Measurements from ENCODE around the gene LTBP3. TPM values are rescaled to one million over a fixed set of nuclear protein-coding genes. Genes with fewer than 3 reads are reported as not detected.

Gene LTBP3
- total RNA-seq (2021; ENCODE audit: unreplicated experiment) (248 TPM), Bru-seq, nascent RNA (percentile 85 among the genes with signal in this experiment), BruChase-seq, experiment 1, labeled RNA remaining after a 6-hour chase (percentile 92 among the genes with signal in this experiment), BruChase-seq, experiment 2, labeled RNA remaining after a 2-hour chase (percentile 92 among the genes with signal in this experiment)
- 238 and 328 TPM in 2 replicates for polyA plus RNA-seq (2012)
- long read RNA-seq, transcript LTBP3-220 (6 exons, 748 nt): major isoform, 29 of 313 reads
- long read RNA-seq, transcript LTBP3-221 (17 exons, 3,327 nt): minor isoform, 7 of 313 reads
- long read RNA-seq, partial matches to known transcripts: 239 of 313 reads
- long read RNA-seq, other reads (novel, unspliced or antisense): 31 of 313 reads

GRCh38 chr11:65558002-65558929, at the start of gene LTBP3:
LTBP3 (minus strand) TSS chr11:65558359; CDS start chr11:65557959, 400 bp downstream.
- peaks cover 83 to 94% of the 10 kb centered on the region in 2 experiments for H3K4me1 ChIP-seq (ENCODE audit: control insufficient read depth in 1 of 2, insufficient read depth in 2 of 2, low read length in 2 of 2)
- CTCF ChIA-PET: interaction anchor here (1.3 to 2.2 kb wide), 3 partner anchors 12 to 35 kb away, joined by 5 to 14 read pairs (median 5); partner anchors contain the start of gene ZNRD2
- intact Hi-C loops (cut with micrococcal nuclease): no loop called here

More at GRCh38 chr11:65558002-65558929, at the start of gene LTBP3:
- peak within 1 kb of the TSS; percentile 96 for H3K4me2 ChIP-seq (ENCODE audit: low read length)
- H3K36me3 ChIP-seq (ENCODE audit: control insufficient read depth in 1 of 2, insufficient read depth in 2 of 2, low read length in 2 of 2): no peaks in the 10 kb centered on the region
- no peak within 1 kb of the TSS for H2AFZ ChIP-seq (ENCODE audit: low read depth, low read length, poor library complexity, severe bottlenecking)
- H3K9me2 ChIP-seq (ENCODE audit: insufficient read depth): no peaks in the 10 kb centered on the region
- DNase-seq (ENCODE audit: low read depth, low spot score) (no peak), ATAC-seq (peak; percentile 21)
- TF ChIP-seq MAX (IDR thresholded peaks at IDR 0.05) (no peak), TCF7L2 (IDR thresholded peaks at IDR 0.05; ENCODE audit: borderline replicate concordance, extremely low read depth, insufficient read depth, insufficient read length) (peak; percentile 42), ZFX (IDR thresholded peaks at IDR 0.05) (peak; percentile 43; the same call in 1 of the 2 replicates)
- no peaks in the 10 kb centered on the region for H3K27me3 ChIP-seq (ENCODE audit: insufficient read depth, low read length)
- ChIA-PET POLR2A (interaction anchor here (0.9 to 1.5 kb wide), 3 partner anchors 15 to 60 kb away, joined by 4 read pairs; partner anchors contain the start of genes FAM89B and MALAT1), RAD21 (ENCODE audit: low non-redundant PET in 1 of 2, low total read pairs in 2 of 2, uncharacterized antibody in 2 of 2, unreplicated experiment in 2 of 2) (interaction anchor here in 1 of 2 experiments (2.1 kb wide), 1 partner anchor 14 kb away, joined by 6 read pairs; the partner anchor contains the start of gene FAM89B)
- peak within 1 kb of the TSS; percentile 64 to 68 for H3K4me3 ChIP-seq (replicated peaks in 1 of 2; ENCODE audit: low read depth in 1 of 2, low read length in 2 of 2)
- H3K9ac ChIP-seq (ENCODE audit: low read length): peak within 1 kb of the TSS; percentile 83
- no peaks in the 10 kb centered on the region for H3K9me3 ChIP-seq (ENCODE audit: control insufficient read depth in 1 of 2, insufficient read depth in 1 of 2, low read depth in 1 of 2, low read length in 2 of 2)
- BruUV-seq (replicated peaks): no TSS peak
- H3K27ac ChIP-seq (ENCODE audit: low read depth, low read length): peak within 1 kb of the TSS; percentile 99
- H4K20me1 ChIP-seq (ENCODE audit: insufficient read depth): no peaks in the 10 kb centered on the region
- H3K79me2 ChIP-seq (ENCODE audit: insufficient read depth, low read length): peaks cover 28% of the 10 kb centered on the region

Measured in HCT116 (cell line).